CD4-positive, alpha-beta T cell treated with Interleukin-17A for 1 hour (primary cell): ENCODE measurements around the gene CHST4.
"Not testable (repeated sequence)": the region's sequence is repeated elsewhere in the genome, so short reads cannot be mapped to it uniquely, and the experiment has no call there.

Experiments
- DNase-seq: peaks from one replicate; pipeline ENCODE4 v3.0.0-alpha.2; 2020

The CHST4 gene

GRCh38 chr16:71526111-71526631, at the start of gene CHST4:
Gene CHST4 (plus strand): TSS chr16:71526426. CDS start chr16:71536678, 10,252 bp downstream.
- DNase-seq = no peak

- no peak for DNase-seq
Measured at GRCh38 chr16:71476457-71477124, 49.6 kb upstream of the CHST4 start.

DNA sequence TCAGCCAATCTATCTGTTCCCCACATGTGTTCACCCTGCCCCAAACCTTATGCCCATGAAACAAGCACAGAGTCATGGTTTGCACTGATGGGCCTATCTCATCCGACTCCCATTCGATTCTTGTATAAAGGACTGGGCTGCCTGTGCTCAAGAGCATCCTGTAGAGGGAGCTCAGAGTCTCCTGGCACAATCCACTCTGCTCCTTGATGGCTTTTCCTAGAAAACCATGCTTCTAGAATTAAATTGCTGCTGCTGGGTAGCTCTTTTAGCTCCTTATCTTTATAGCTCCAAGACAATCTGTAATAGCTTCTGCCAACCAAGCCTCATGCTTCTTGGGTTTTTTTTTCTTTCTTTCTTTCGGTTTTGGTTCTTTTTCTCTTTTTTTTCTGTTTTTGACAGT, 46.8 kb upstream of the CHST4 start:
- DNase-seq = no peak

- no peak for DNase-seq
Measured at GRCh38 chr16:71480956-71481355, 45.3 kb upstream of the CHST4 start.

DNA sequence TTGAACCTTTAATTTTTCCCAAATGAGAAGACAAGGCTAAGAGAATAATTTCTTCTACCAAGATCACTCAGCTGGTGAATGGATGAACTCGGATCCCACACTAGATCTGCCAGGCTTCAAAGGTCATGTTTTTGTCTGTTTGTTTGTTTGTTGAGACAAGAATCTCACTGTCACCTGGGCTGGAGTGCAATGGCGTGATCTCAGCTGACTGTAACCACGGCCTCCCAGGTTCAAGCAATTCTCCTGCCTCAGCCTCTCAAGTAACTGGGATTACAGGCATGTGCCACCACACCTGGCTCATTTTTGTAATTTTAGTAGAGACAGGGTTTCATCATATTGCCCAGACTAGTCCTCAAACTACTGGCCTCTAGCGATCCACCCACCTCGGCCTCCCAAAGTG, 43.7 kb upstream of the CHST4 start:
- DNase-seq = no peak

GRCh38 chr16:71484006-71484893, 42.0 kb upstream of the CHST4 start:
- peak; percentile 89 for DNase-seq

- DNase-seq = no peak
Measured at GRCh38 chr16:71489122-71489521, 37.1 kb upstream of the CHST4 start, which contains the start of gene ZNF19. Gene ZNF19 (minus strand): TSS chr16:71489324. CDS start chr16:71482114, 7,210 bp downstream.

GRCh38 chr16:71490361-71490760, 35.9 kb upstream of the CHST4 start:
- DNase-seq = no peak

GRCh38 chr16:71491054-71491453, 35.2 kb upstream of the CHST4 start:
- no peak for DNase-seq

DNA sequence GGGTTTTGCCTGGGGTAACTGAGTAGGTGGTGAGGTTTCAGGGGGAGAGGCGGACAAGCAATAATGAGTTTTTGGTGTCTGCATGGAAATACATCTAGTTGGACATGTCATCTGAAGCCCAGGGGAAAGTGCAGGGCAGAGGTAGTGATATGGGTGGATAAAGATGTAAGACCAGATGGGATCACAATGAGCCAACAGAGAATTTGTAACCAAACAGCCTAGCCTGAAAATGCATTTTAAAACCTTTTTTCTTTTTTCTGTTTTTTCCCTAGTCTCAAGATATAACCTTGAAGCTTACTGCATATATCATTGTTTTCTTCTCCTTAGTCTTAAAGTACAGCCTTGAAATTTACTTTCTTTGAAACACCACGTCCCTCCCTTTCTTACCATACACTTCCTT, 33.4 kb upstream of the CHST4 start:
- DNase-seq = no peak

GRCh38 chr16:71493213-71493612, 33.0 kb upstream of the CHST4 start:
- DNase-seq = no peak

DNA sequence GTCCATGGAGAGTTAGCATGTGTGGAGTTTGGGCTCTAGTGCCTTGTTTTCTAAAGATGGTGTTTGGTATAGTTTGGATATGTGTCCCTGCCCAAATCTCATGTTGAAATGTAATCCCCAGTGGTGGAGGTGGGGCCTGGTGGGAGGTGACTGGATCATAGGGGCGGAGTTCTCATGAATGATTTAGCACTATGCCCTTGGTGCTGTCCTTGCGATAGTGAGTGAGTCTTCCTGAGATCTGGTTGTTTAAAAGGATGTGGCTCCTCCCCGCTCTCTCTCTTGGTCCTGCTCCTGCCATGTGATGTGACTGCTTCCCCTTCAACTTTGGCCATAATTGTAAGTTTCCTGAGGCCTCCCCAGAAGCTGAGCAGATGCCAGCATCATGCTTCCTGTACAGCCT, 28.2 kb upstream of the CHST4 start:
- no peak for DNase-seq

DNA sequence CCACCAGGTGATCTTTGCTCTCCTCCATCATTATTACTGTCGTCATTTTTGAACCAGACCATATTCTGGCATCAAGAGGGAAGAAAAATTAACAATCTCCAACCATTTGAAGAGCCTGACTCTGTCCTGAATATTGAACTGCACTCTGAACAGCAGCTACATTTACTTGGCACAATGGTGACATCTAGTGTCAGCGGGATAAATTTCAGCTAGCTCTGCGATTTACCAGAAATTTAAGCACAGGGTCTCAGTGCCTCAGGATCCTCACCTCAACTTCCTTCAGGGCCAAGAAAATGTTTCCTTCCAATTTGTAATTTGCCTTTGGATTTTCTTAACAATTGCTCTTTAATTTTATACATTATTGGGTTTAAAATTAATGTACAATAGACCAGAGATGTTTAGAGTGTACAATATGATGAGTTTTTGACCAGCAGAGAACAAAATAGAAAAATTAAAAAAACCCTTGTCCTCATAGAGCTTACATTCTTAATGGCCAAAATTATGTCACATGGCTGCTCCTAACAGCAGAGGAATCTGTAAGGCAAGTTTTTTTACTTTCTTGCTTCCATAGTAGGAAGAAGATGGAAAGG, 26.4 kb upstream of the CHST4 start:
- peak; percentile 68 for DNase-seq

- no peak for DNase-seq
Measured at GRCh38 chr16:71500964-71501363, 25.3 kb upstream of the CHST4 start.

DNA sequence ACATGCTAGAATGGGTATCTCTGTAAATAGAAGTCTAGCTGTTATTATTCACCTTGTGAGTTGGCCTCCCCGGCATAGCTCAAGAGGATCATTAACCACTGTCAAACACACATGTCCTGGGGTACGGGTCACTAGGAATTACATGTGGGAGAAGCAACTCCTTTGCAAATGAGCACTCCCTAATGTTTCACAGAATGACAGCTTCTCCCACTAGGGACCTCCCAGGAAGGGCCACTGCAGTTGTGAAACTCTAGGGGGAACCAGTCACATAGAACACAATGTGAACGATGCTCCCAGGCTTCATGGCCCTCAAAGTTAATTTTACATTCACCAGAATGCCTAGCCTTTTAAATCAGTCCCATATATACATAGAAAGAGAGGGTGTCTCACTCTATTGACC, 24.7 kb upstream of the CHST4 start:
- no peak for DNase-seq

GRCh38 chr16:71504051-71504450, 22.2 kb upstream of the CHST4 start:
- DNase-seq = not testable (repeated sequence)

DNA sequence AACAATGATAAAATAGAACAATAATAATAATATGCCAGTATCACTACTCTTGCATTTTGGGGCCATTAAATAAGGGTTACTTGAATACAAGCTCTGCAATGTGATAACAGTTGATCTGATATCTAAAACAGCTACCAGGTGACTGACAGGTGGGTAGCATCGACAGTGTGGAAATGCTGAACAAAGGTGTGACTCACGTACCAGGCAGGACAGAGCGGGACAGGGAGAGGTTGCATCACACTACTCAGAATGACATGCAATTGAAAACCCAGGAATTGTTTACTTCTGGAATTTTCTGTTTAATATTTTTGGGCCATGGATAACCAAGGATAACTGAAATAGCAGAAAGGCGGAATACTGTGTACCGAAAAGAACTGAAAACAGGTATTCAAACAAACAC, 21.3 kb upstream of the CHST4 start:
- no peak for DNase-seq

DNA sequence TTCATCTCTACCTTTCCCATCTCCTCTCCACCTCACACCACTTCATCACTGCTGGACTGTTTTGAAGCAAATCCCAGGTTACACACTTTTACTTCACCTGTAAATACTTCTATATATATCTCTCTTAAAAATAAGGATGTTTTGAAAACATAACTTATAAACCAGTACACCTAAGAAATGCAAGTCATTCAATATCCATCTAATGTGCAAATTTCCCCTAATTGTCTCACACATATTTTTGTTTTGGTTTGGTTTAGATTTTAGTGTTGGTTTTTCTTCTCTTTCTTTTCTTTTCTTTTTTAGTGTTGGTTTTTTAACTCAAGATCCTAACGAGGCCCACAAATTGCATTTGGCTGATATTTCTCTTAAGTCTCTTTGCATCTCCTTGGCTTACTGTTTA, 19.2 kb upstream of the CHST4 start:
- DNase-seq = no peak

GRCh38 chr16:71513302-71513701, 12.9 kb upstream of the CHST4 start:
- DNase-seq = no peak

DNA sequence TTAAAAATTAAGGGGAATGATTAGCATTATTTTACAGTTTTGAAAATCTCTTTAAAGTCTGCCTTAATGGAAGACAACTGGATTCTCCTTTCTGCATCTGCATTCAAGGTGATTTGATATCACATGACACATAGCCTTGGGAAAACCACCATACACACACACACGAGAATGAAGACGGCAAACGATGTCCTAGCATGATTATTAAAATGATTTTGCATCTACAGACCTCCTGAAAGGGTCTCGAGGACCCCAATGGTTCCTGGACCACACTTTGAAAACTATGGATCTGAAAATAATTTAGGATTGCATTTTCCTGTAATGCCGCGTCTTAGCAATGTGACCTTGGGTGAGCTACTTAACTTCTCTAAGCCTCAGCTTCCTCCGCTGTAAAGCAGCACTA, 11.8 kb upstream of the CHST4 start:
- no peak for DNase-seq

- DNase-seq = no peak
Measured at GRCh38 chr16:71515026-71515425, 11.2 kb upstream of the CHST4 start.

- DNase-seq = no peak
Measured at GRCh38 chr16:71520550-71520949, 5.7 kb upstream of the CHST4 start.
